Activated T-helper 2 cell treated with anti-CD3 and anti-CD28 coated beads, Interferon-gamma antibody, Interleukin-2, Interleukin-4, amounts not matched to agents 10 μg/mL and 5 μg/mL and 100 μg/mL, durations not matched to agents 14 hours and 24 hours and 36 hours (primary cell): ENCODE measurements around the gene DEGS2. TPM values are rescaled to one million over a fixed set of nuclear protein-coding genes. Genes with fewer than 3 reads are reported as not detected.
A peak's percentile ranks its signal among the peaks of the same experiment; 100 is the strongest.

Experiments used
- DNase-seq: peaks from one replicate; pipeline ENCODE4 v3.0.0; 2021; ENCODE audit warnings: low spot score
- H3K27ac Mint-ChIP-seq: one replicate; pipeline ENCODE4 v1.8.0; 2021; ENCODE audit warnings: mixed read lengths
- H3K27me3 Mint-ChIP-seq: one replicate; pipeline ENCODE4 v1.8.0; 2021; ENCODE audit warnings: low read depth, mixed read lengths
- H3K36me3 Mint-ChIP-seq: one replicate; pipeline ENCODE4 v1.8.0; 2021; ENCODE audit warnings: low read depth, mixed read lengths
- H3K4me1 Mint-ChIP-seq: one replicate; pipeline ENCODE4 v1.8.0; 2021; ENCODE audit warnings: low read depth, mixed read lengths
- H3K4me3 Mint-ChIP-seq: one replicate; pipeline ENCODE4 v1.8.0; 2021; ENCODE audit warnings: low read depth, mild to moderate bottlenecking, moderate library complexity, mixed read lengths
- H3K9me3 Mint-ChIP-seq: one replicate; pipeline ENCODE4 v1.8.0; 2021; ENCODE audit warnings: mixed read lengths
- intact Hi-C: fragments of 100-400 bp; cut with micrococcal nuclease; formaldehyde crosslinking; loops from one replicate; pipeline ENCODE4 v1.15.1; 2023
- total RNA-seq: library from RNA; stranded (reverse); gene quantifications from 2 replicates; pipeline ENCODE4 v1.2.3, GENCODE V29; 2022

Gene DEGS2
- total RNA-seq, 1 donor from 2014 or later: 0.41 TPM

GRCh38 chr14:100143523-100143922 lies 15.9 kb downstream of the DEGS2 start:
- H3K4me3 Mint-ChIP-seq: no peak overlapping the region
- intact Hi-C loops: no loop called here
- H3K27me3 Mint-ChIP-seq: no peaks in the 10 kb centered on the region
- H3K9me3 Mint-ChIP-seq: no peaks in the 10 kb centered on the region
- H3K27ac Mint-ChIP-seq: no peak overlapping the region
- no peak for DNase-seq
- H3K4me1 Mint-ChIP-seq: peaks cover 3% of the 10 kb centered on the region
- H3K36me3 Mint-ChIP-seq: peaks cover 38% of the 10 kb centered on the region

- H3K4me3 Mint-ChIP-seq: no peak overlapping the region
- H3K9me3 Mint-ChIP-seq: no peaks in the 10 kb centered on the region
- intact Hi-C loops: no loop called here
- peaks cover 49% of the 10 kb centered on the region for H3K36me3 Mint-ChIP-seq
- H3K4me1 Mint-ChIP-seq: peaks cover 3% of the 10 kb centered on the region
- no peak for DNase-seq
- no peaks in the 10 kb centered on the region for H3K27me3 Mint-ChIP-seq
- no peak overlapping the region for H3K27ac Mint-ChIP-seq
Observed at GRCh38 chr14:100142073-100143040, 17.1 kb downstream of the DEGS2 start.

GRCh38 chr14:100141098-100141497 lies 18.3 kb downstream of the DEGS2 start:
- peak overlapping the region; percentile 33 for H3K27ac Mint-ChIP-seq
- no peak for DNase-seq
- no peaks in the 10 kb centered on the region for H3K4me1 Mint-ChIP-seq
- H3K27me3 Mint-ChIP-seq: no peaks in the 10 kb centered on the region
- H3K36me3 Mint-ChIP-seq: peaks cover 60% of the 10 kb centered on the region
- H3K9me3 Mint-ChIP-seq: no peaks in the 10 kb centered on the region
- intact Hi-C loops: no loop called here
- H3K4me3 Mint-ChIP-seq: no peak overlapping the region

- peak overlapping the region; percentile 33 for H3K27ac Mint-ChIP-seq
- no peaks in the 10 kb centered on the region for H3K27me3 Mint-ChIP-seq
- intact Hi-C loops: no loop called here
- no peak overlapping the region for H3K4me3 Mint-ChIP-seq
- peaks cover 66% of the 10 kb centered on the region for H3K36me3 Mint-ChIP-seq
- no peaks in the 10 kb centered on the region for H3K9me3 Mint-ChIP-seq
- no peak for DNase-seq
- H3K4me1 Mint-ChIP-seq: no peaks in the 10 kb centered on the region
Observed at GRCh38 chr14:100140452-100141078, 18.9 kb downstream of the DEGS2 start.

- H3K27me3 Mint-ChIP-seq: no peaks in the 10 kb centered on the region
- no peak overlapping the region for H3K4me3 Mint-ChIP-seq
- intact Hi-C loops: no loop called here
- H3K4me1 Mint-ChIP-seq: no peaks in the 10 kb centered on the region
- peaks cover 79% of the 10 kb centered on the region for H3K36me3 Mint-ChIP-seq
- no peak for DNase-seq
- no peaks in the 10 kb centered on the region for H3K9me3 Mint-ChIP-seq
- H3K27ac Mint-ChIP-seq: no peak overlapping the region
Observed at GRCh38 chr14:100138955-100139354, 20.5 kb downstream of the DEGS2 start.

GRCh38 chr14:100138082-100138787 lies 21.2 kb downstream of the DEGS2 start:
- Mint-ChIP-seq H3K4me1 (no peaks in the 10 kb centered on the region), H3K27me3 (no peaks in the 10 kb centered on the region), H3K4me3 (no peak overlapping the region), H3K36me3 (peaks cover 84% of the 10 kb centered on the region), H3K27ac (no peak overlapping the region), H3K9me3 (no peaks in the 10 kb centered on the region)
- no peak for DNase-seq
- intact Hi-C loops: no loop called here

- intact Hi-C loops: no loop called here
- no peak for DNase-seq
- Mint-ChIP-seq H3K27ac (no peak overlapping the region), H3K36me3 (peaks cover 89% of the 10 kb centered on the region), H3K4me3 (no peak overlapping the region), H3K4me1 (no peaks in the 10 kb centered on the region), H3K27me3 (no peaks in the 10 kb centered on the region), H3K9me3 (no peaks in the 10 kb centered on the region)
Observed at GRCh38 chr14:100137173-100137572, 22.3 kb downstream of the DEGS2 start.

- no peak for DNase-seq
- H3K4me3 Mint-ChIP-seq: no peak overlapping the region
- no peaks in the 10 kb centered on the region for H3K27me3 Mint-ChIP-seq
- no peak overlapping the region for H3K27ac Mint-ChIP-seq
- intact Hi-C loops: no loop called here
- H3K9me3 Mint-ChIP-seq: no peaks in the 10 kb centered on the region
- peaks cover 93% of the 10 kb centered on the region for H3K36me3 Mint-ChIP-seq
- H3K4me1 Mint-ChIP-seq: no peaks in the 10 kb centered on the region
Observed at GRCh38 chr14:100135784-100136183, 23.7 kb downstream of the DEGS2 start.

GRCh38 chr14:100135073-100135472 lies 24.4 kb downstream of the DEGS2 start:
- intact Hi-C loops: no loop called here
- Mint-ChIP-seq H3K27ac (no peak overlapping the region), H3K4me3 (no peak overlapping the region), H3K4me1 (no peaks in the 10 kb centered on the region), H3K9me3 (no peaks in the 10 kb centered on the region), H3K27me3 (no peaks in the 10 kb centered on the region), H3K36me3 (peaks cover 94% of the 10 kb centered on the region)
- DNase-seq: no peak

- peaks cover 97% of the 10 kb centered on the region for H3K36me3 Mint-ChIP-seq
- DNase-seq: no peak
- H3K27me3 Mint-ChIP-seq: no peaks in the 10 kb centered on the region
- no peak overlapping the region for H3K27ac Mint-ChIP-seq
- no peak overlapping the region for H3K4me3 Mint-ChIP-seq
- H3K4me1 Mint-ChIP-seq: no peaks in the 10 kb centered on the region
- intact Hi-C loops: no loop called here
- no peaks in the 10 kb centered on the region for H3K9me3 Mint-ChIP-seq
Observed at GRCh38 chr14:100134586-100134985, 24.9 kb downstream of the DEGS2 start.

- Mint-ChIP-seq H3K4me3 (no peak overlapping the region), H3K4me1 (no peaks in the 10 kb centered on the region), H3K9me3 (no peaks in the 10 kb centered on the region), H3K27me3 (no peaks in the 10 kb centered on the region), H3K36me3 (peaks cover 87% of the 10 kb centered on the region), H3K27ac (no peak overlapping the region)
- no peak for DNase-seq
- intact Hi-C loops: no loop called here
Observed at GRCh38 chr14:100132903-100133510, 26.4 kb downstream of the DEGS2 start.

GRCh38 chr14:100132161-100132902 lies 27.1 kb downstream of the DEGS2 start:
- H3K36me3 Mint-ChIP-seq: peaks cover 85% of the 10 kb centered on the region
- H3K4me3 Mint-ChIP-seq: no peak overlapping the region
- H3K27me3 Mint-ChIP-seq: no peaks in the 10 kb centered on the region
- DNase-seq: no peak
- no peaks in the 10 kb centered on the region for H3K4me1 Mint-ChIP-seq
- H3K9me3 Mint-ChIP-seq: no peaks in the 10 kb centered on the region
- intact Hi-C loops: no loop called here
- H3K27ac Mint-ChIP-seq: no peak overlapping the region
